DMS79 treated with DMSO at 0.1 percent for 48 hours (cell line): ENCODE data around the gene KRT86.
A peak's percentile ranks its signal among the peaks of the same experiment; 100 is the strongest.
"Not testable (repeated sequence)": the region's sequence is repeated elsewhere in the genome, so short reads cannot be mapped to it uniquely, and the experiment has no call there.

Experiments used
- DNase-seq: peaks from one replicate; lab custom pipeline; 2025; lab: John Stamatoyannopoulos, UW

The KRT86 gene

DNA sequence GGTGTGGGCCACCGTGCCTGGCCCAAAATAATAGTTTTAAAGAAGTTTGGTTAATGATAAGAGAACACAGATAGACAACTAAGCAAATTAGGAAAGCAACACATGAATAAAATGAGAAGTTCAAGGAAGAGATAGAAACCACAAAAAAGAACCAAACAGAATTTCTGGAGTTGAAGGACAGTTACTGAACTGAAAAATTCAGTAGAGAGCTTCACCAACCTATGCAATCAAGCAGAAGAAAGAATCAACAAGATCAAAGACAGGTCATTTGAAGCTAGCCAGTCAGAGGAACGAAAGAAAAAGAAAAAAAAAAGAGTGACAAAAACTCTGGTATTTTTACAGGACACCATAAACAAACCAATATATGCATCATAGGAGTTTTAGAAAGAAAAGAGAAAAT is 62.2 kb downstream of the KRT86 start:
- DNase-seq = no peak

DNA sequence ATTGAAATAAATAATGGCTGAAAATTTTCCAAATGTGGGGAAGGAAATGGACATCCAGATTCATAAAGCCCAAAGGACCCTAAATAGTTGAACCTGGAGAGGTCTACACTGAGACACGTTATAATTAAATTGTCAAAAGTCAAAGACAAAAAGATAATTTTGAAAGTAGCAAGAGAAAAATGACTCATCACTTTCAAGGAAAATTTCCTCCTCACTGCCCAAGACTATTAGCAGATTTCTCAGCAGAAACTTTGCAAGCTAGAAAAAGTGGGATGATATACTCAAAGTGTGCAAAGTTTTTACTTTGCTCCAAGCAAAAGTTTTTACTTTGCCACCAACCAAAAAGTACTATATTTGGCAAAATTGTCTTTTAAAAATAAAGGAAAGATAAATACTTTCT is 62.6 kb downstream of the KRT86 start:
- no peak for DNase-seq

DNA sequence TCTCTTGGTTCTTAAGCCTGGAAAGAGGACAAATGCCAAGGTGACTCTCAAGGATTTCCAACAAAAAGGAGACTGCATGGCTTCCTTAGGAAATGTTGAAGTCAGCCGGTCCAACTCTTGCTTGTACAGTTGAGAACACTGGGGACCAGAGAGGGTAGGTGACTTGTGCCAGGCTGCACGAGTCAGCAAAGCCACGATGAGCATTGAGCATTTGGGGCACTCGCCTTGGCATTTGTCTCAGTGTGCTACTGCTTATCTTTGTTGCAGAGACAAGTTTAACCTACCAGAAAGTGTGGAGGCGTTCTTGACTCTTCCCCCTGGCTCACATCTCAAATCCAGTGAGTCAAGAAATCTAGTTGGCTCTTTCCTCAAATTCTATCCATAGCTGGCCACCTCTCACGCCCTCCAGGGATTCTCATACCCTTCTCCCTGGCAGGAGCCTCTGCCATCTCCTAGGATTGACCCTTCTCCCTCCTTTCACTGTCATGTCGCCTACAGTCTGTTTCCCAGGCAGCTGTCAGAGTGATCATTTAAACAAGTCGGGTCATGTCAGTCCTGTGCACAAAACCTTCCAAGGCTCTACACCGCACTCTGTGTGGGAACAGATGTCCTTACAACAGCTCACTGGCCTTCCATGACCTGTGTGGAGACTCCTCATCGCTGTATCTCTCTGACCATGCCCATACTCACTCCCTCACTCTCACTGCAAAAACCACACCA is 64.0 kb downstream of the KRT86 start:
- no peak for DNase-seq

DNA sequence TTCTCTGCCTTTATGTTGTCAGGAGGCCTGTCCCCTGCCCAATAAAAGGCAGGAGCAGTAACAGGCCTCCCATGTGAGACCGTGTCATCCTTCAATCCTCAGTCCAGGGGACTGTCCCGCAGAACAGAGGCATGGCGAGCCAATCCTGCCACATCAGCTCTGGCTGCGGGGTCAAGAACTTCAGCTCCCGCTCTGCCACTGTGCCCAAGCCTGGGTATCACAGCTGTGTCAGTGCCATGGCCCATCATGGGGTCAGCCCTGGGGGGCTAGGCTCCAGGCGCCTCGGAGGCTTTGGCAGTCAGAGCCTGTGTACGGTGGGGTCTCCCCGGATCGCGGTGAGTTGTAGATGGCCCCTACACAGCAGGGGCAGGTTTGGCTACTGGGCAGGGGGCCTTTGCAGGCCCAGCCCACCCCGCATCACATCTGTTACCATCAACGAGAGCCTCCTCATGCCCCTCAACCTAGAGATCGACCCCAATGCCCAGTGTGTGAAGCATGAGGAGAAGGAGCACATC is 66.7 kb downstream of the KRT86 start:
- DNase-seq = no peak

DNA sequence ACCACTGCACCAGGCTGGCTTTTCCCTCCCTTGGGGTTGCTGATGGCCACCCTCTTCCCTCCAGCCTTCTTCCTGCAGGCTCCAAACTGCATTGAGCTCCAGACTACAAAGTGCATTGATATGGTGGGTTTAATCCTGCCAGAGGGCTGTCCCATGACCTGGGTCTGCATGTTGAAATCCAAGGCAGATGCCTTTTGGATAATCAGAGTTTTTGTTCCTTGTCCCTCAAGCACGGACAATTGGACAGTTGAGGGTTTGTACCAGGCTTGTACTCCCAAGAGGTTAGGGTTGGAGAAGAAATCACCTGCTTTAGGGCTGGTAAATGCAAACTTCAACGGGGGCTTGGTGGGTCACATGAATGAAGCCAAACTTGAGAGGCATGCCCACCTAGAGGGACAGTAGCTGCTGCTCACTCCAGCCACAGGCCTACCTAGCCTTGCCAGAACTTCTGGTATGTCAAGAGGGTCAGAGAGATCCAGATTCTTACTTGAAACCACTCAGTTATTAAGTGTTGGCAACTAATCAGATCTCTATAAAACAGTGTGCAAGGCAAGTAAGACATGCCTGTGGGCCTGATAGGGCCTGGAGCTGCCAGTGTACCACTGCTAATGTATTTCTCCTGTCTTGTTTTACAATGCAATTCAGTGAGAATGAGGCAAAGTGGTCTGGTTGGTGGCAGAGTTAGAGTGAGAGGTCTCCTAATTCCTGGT is 68.5 kb downstream of the KRT86 start:
- DNase-seq = peak; percentile 58

DNA sequence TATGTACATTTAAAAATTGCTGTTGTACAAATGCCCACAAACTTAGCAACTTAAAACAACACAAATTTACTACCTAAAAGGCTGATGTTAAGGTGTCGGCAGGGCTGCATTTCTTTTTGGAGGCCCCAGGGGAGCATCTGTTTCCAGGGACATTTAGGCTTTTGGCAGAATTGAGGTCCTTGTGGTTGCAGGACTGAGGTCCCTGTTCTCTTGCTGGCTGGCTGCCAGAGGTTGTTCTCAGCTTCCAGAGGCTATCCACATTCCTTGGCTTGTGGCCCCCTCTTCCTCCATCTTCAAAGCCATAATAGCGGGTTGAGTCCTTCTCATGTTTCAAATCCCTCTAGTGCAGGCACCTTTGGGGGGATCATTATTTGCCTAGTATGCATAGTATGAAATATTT is 69.1 kb downstream of the KRT86 start:
- DNase-seq = no peak

DNA sequence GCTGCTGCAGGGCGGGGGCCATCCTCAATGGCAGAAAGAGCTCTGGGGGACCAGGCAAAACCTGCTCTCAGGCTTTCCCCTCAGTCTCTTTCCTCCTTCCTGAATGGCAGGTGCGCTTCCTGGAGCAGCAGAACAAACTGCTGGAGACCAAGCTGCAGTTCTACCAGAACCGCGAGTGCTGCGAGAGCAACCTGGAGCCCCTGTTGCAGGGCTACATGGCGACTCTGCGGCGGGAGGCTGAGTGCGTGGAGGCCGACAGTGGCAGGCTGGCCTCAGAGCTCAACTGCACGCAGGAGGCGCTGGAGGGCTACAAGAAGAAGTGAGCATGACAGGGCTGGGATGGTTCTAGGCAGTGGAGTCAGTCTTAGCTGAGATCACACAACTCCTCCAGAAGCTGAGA is 69.7 kb downstream of the KRT86 start:
- DNase-seq = no peak

DNA sequence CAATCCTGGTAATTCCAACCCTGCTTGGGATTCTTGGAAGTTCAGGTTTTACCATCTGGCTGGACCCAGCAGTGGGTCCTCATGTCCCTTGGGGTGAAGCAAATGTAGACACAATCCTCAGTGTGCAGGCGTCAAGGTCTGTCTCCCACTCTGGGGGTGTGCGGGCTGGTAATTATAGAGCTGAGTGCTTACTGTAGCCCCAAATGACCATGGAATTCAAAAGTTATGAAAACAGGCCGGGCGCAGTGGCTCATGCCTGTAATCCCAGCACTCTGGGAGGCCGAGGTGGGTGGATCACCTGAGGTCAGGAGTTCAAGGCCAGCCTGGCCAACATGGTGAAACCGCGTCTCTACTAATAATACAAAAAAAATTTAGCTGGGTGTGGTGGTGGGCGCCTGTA is 70.6 kb downstream of the KRT86 start:
- not testable (repeated sequence) for DNase-seq

DNA sequence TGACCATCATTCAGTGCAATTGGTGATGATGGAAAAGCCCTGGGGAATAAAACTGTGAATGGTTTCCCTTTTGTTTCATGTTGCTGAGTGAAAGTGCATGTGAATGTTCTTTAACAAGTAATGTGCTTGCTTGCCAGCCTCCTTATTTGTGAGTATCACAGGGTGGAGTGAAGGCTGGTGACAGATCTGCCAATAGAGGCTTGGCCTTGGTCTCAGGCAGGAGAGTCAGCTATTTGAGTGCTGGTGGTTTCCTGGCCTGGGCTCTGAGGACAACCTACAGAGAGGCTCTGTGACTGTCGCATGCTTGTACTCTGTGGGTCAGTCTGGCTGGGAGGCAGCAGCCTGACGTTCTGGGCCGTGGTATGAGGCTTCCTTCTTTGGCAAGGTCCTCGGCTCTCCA is 72.1 kb downstream of the KRT86 start:
- no peak for DNase-seq

DNA sequence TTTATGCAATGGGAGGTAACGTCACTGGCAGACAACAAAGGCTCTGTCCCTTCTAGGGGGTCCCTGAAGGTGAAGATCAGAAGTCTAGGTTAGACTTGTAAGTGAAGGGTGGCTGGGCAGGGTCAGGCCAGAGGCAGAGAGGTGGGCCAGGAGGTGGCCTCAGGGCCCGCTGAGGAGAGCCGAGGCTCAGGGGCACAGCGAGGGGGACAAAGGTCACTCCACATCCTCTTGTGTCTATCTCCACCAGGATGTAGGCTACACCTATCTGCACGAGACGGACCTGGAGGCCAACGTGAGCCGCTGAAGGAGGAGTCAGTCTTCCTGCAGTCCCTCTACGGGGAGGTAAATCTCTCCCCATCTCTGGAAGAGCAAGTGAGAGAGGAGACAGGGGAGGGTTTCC is 72.6 kb downstream of the KRT86 start:
- no peak for DNase-seq

DNA sequence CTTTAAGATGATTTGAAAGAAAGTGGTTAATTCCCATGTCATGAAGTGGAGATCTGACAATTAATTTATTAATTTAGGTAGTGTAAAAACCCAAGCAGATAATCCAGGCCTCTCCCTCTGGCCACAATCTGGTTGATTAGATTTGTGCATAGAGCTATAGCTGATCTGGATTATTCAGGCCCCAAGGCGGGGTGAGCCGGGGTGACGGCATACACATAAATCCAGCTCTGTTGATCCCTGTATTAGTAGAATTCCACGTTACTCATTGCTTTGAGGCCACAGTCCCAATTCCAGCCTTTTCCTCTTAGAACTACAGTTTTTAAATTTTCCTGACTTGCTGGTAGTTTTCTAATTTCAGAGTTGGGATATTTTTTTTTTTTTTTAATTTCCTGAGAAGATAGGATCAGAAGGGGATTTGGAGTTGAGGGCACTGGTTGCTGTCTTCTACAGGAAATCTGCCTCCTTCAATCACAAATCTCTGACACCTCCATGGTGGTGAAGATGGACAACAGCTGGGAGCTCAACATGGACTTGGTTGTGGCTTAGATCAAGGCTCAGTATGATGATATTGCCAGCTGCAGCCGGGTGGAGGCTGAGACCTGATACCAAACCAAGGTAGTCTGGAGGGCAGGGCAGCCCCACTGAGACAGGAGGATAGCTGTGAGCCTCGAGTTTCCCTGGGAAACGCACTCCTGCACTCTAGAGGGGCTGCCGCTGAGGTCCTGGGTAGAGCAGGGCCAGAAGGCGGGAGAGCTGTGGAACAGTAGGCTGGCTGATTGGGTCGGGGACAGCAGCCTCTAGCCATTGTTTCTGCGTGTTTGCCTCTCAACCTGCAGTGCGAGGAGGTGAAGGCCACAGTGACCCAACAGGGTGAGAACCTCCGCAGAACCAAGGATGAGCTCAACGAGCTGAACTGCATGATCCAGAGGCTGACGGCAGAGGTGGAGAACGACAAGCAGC is 73.4 kb downstream of the KRT86 start:
- no peak for DNase-seq

DNA sequence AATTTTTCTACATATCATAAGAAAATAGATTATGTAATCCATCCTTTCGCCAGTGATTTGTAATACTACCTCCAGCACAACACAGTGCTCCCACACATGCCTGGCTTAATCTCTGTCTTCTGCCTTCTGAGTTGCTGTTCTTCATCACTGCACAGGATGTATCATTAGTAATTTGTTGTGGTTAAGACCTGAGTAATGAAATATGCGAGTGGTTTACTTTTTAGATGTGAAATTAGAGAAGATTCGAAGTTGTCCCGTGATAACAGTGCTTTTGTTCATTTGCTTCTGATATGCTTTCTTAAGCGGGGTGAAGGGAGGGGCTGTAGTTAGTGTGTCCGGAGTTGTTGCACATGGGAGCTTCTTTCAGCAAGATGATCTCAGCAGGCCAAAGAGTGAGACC is 74.8 kb downstream of the KRT86 start:
- DNase-seq = no peak

DNA sequence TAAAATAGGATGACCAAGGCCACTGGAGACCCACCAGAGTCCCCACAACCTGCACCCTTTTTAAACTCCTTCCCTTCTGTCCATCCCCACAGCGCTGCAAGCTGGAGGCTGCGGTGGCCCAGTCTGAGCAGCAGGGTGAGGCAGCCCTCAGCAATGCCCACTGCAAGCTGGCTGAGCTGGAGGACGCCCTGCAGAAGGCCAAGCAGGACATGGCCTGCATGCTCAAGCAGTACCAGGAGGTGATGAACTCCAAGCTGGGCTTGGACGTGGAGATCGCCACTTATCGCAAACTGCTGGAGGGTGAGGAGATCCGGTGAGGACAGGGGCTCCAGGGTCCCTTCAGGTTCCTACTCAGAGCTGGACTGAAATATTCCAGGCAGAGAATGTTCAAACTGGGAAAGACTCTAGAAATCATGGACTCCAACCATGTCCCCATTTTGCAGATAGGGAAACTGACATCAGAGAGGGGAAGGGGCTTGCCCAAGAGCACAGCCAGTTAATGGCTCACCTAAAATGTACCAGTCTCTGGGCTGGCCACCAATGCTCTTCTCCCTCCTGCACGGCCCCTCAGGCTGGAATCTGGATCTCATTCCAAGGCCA is 75.7 kb downstream of the KRT86 start:
- no peak for DNase-seq

DNA sequence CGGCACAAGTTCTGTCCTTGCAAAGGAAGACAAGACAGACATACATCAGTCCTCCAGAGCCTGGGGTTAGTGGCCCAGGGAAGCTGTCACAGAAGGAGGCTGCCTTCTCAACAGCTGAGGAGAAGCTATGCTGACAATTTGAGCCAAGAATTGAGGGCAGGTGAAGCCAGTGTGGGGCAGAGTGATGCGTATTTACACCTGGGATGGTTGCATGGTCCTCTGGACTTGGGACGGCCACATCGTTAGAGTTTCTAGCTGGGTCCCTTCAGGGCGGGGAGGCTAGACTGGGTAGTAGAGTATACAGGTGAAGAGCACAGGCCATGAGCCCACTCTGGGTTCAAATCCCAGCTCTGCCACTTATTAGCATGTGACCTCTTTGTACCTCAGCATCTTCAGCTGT is 76.3 kb downstream of the KRT86 start:
- DNase-seq = no peak

DNA sequence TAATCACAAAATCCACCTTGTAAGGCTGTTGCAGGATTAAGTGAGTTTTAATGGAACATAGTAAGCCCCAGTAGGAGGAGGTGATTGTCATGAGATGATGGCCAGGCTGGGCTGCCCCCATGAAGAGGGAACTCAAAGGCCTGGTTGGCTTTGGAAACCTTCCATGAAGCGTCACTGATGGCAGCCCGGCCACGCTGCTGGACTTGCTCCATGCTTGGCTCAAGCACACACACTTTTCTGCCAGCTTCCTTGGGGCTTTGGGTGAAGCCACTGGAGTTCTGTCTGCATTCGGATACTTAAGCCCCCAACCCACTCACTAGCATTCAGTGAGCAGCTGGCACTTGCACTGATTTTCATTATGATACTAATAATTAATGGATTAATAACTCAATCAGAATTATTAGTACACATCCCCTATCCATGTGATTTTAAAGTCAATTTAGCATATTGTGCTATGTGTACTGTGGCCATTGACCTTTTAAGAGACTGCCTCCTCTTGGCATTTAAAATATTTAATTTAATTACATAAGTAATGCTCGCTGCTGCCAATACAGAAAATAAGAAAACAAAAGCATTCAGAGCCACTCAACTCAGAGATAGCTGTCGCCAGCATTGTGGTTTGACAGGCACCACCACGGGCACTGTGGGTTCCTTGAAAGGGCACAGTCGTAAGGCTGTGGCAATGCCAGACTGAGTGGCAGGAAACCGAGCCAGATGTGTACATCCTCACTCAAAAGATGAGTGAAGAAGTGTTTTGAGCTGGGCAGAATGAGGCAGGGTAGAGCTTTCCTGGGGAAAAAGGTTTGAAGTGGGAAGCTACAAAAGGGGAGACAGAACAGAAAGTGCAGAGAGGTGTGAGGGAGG is 77.0 kb downstream of the KRT86 start:
- DNase-seq = no peak

DNA sequence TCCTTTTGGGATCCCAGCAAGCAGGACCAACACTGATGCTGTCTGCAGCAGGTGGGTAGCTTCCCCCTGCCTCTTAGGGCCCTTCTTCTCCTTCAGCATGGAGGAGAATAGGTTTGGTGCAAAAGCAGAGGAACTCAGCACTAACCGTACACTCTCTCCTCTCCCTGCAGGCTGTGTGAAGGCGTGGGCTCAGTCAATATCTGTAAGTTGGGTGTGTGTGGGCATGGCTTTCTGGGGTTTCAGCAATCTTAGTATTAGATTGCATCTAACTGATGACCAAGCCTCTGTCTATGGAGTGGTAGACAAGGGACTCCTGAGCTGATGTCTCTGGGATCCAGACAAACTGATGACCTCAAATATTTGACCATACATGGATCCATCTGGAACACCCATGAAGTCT is 78.5 kb downstream of the KRT86 start:
- no peak for DNase-seq

DNA sequence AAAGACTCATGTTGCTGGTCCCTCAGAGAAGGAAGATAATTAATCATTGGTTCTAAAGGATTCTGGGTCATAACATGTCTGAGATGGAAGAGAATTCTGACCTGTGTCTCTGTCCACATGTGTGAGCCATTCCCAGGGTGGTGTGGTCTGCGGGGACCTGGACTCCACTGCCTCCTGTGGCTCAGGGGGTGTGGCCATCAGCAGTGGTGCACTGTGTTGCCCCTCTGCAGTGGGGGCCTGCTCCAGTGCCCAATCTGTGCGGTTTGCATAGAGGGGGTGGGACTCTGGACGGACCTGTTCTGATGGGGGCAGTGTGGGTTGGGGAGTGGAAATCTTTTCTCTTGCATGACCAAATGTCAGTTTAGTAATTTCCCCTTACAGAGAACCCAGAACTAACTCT is 79.3 kb downstream of the KRT86 start:
- DNase-seq = no peak

DNA sequence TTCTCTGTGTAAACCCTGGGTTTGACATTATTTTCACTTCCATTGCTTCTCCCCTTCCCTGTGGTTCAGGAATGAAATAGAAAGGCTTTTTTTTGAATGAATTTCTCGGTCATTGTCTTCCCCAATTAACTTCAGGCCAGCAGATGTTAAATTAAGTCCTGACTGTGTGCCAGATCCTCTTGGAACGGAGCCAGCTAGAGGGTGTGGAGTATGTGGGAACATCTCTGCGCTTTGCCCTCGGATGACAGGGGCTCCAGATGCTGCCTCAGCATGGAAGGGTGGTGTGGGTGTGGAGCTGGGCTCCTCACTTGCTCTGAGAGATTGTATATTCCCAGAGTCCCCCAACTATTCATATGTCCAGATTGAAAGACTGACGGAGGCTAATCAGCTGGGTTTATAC is 79.8 kb downstream of the KRT86 start:
- peak; percentile 12 for DNase-seq

DNA sequence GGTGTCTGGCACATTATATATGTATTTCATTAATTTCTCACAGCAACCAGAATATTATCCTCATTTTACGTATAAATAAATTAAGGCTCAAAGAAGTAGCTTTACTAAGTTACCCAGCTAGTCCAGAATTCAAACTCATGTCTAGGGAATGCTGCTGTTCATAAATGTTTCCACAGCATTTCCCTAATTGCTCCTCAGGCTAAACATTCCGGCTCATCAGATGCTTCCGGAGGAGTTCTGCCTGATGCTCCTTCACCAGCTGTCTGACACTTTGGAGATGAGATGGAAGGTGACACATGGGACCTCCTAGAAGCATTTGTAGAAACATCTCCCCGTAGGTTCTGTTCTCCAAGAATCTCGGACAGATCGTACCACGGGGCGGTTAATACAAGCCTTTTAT is 80.7 kb downstream of the KRT86 start:
- DNase-seq = no peak

DNA sequence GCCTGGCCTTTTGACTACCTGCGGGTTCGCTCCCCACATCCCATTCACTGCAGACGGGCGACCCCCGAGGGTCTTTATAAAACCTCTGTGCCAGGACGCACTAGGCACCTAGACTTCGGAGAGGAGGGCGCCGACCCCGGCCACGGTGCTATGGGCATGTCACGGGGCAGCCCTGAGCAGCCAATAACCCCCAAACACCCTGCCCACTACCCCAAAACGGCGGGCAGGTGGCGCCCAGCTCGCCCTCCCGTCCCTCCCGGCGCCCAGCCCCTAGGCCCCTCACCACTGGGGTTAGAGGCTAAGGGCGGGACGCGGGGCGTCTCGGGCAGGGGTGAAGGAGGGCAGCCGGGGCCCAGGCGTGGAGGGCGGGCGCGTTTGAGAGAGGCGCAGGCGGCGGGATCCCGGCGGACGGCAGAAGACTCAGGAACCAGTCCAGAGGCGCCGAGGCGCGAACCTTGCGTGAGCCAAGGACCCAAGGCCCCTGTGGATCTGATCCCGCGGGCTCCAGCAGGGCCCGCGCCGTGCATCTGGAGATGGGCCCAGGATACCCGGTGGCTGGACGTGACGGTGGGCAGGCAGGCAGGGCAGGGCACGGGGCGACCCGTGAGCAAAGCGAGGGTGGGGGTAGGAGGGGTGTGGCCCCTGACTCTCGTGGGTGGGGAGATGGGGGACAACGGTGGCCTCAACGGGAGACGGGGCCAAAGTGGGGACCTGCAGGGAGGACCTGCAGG is 81.8 kb downstream of the KRT86 start:
- DNase-seq = no peak
